Measurements from ENCODE around the gene PRKRA.

DNA sequence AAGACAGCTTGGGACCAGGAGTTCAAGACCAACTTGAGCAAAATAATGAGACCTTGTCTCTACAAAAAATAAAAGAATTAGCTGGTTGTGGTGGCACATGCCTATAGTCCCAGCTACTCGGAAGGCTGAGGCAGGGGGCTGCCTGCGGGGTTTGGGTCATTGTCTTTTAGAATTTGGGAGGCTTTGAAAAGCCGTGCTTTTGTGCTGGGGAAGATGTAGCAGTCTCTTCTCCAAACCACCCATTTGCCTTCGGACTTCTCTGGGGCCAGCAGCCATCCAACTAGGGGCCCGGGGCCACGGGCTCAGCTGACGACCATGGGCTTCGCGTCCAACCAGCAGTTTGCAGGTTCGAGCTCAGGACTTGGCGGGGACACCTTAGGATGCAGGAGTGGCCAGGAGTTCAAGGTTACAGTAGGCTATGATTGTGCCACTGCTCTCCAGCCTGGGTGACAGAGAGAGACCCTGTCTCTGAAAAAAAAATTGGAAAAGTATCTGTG lies 6.5 kb upstream of the PRKRA start:
- no peak for TF ChIP-seq ZFP3 (CRISPR knock-in tag; IDR thresholded peaks at IDR 0.05)
- TF ChIP-seq ZC3H10 (CRISPR knock-in tag; IDR thresholded peaks at IDR 0.05) = no peak
- no peak for TF ChIP-seq GLIS3 (CRISPR knock-in tag; IDR thresholded peaks at IDR 0.05)
- no peak for TF ChIP-seq TOX (CRISPR knock-in tag; IDR thresholded peaks at IDR 0.05; ENCODE audit: borderline replicate concordance)
- no peak for TF ChIP-seq TCF4 (CRISPR knock-in tag; IDR thresholded peaks at IDR 0.05; ENCODE audit: borderline replicate concordance)
- TF ChIP-seq, protein P1, sequence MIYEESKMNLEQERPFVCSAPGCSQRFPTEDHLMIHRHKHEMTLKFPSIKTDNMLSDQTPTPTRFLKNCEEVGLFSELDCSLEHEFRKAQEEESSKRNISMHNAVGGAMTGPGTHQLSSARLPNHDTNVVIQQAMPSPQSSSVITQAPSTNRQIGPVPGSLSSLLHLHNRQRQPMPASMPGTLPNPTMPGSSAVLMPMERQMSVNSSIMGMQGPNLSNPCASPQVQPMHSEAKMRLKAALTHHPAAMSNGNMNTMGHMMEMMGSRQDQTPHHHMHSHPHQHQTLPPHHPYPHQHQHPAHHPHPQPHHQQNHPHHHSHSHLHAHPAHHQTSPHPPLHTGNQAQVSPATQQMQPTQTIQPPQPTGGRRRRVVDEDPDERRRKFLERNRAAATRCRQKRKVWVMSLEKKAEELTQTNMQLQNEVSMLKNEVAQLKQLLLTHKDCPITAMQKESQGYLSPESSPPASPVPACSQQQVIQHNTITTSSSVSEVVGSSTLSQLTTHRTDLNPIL (CRISPR knock-in tag; IDR thresholded peaks at IDR 0.05; ENCODE audit: low read depth) = no peak
